GM23248 (cell line): ENCODE data around the gene KLF2. TPM values are rescaled to one million over a fixed set of nuclear protein-coding genes. Genes with fewer than 3 reads are reported as not detected.

Experiments used
- DNase-seq: peaks from one replicate; pipeline ENCODE4 v3.0.0-alpha.2; 2015
- H2AFZ ChIP-seq: fragments of 200-600 bp; sonication (generic); 2 replicates; pipeline ENCODE4 v1.6.1; 2016; ENCODE audit warnings: antibody characterized with exemption
- H3F3A ChIP-seq: fragments of 200-600 bp; sonication (generic); 2 replicates; pipeline ENCODE4 v1.6.1; 2016; ENCODE audit warnings: mild to moderate bottlenecking, antibody characterized with exemption, mixed run types; ENCODE audit not compliant: insufficient read depth
- H3K27ac ChIP-seq: fragments of 200-600 bp; sonication (generic); 2 replicates; pipeline ENCODE4 v1.5.1; 2016; ENCODE audit warnings: mild to moderate bottlenecking
- H3K27me3 ChIP-seq: fragments of 200-600 bp; sonication (generic); replicated peaks from 2 replicates; pipeline ENCODE4 v1.6.1; 2016; ENCODE audit warnings: mild to moderate bottlenecking; ENCODE audit not compliant: insufficient read depth
- H3K36me3 ChIP-seq: fragments of 200-600 bp; sonication (generic); 2 replicates; pipeline ENCODE4 v1.6.1; 2016; ENCODE audit warnings: low read depth, mild to moderate bottlenecking
- H3K4me1 ChIP-seq: fragments of 200-600 bp; sonication (generic); 2 replicates; pipeline ENCODE4 v1.6.1; 2016; ENCODE audit warnings: mild to moderate bottlenecking; ENCODE audit not compliant: insufficient read depth
- H3K4me2 ChIP-seq: fragments of 200-600 bp; sonication (generic); one replicate; pipeline ENCODE4 v1.6.1; 2016; ENCODE audit warnings: mild to moderate bottlenecking; ENCODE audit not compliant: unreplicated experiment
- H3K4me3 ChIP-seq: fragments of 200-600 bp; sonication (generic); 2 replicates; pipeline ENCODE4 v1.5.1; 2016; ENCODE audit warnings: mild to moderate bottlenecking
- H3K79me2 ChIP-seq: fragments of 200-600 bp; sonication (generic); 2 replicates; pipeline ENCODE4 v1.6.1; 2016; ENCODE audit warnings: mild to moderate bottlenecking; ENCODE audit not compliant: insufficient read depth
- H3K9ac ChIP-seq: fragments of 200-600 bp; sonication (generic); 2 replicates; pipeline ENCODE4 v1.6.1; 2016; ENCODE audit warnings: mild to moderate bottlenecking
- H3K9me2 ChIP-seq: fragments of 200-600 bp; sonication (generic); 2 replicates; pipeline ENCODE4 v1.6.1; 2016; ENCODE audit warnings: mixed run types, mild to moderate bottlenecking, moderate library complexity; ENCODE audit not compliant: insufficient read depth
- H3K9me3 ChIP-seq: fragments of 200-600 bp; sonication (generic); one replicate; pipeline ENCODE4 v1.6.1; 2017; ENCODE audit warnings: low read depth
- H4K20me1 ChIP-seq: fragments of 200-600 bp; sonication (generic); 2 replicates; pipeline ENCODE4 v1.6.0; 2016; ENCODE audit not compliant: insufficient read depth
- EZH2 ChIP-seq: fragments of 200-600 bp; sonication (generic); IDR thresholded peaks from 2 replicates; pipeline ENCODE4 v1.6.1; 2018; ENCODE audit warnings: antibody characterized with exemption, mild to moderate bottlenecking; ENCODE audit not compliant: insufficient read depth, poor library complexity, severe bottlenecking
- EZH2phosphoT487 ChIP-seq: fragments of 200-600 bp; sonication (generic); IDR thresholded peaks from 2 replicates; pipeline ENCODE4 v1.6.1; 2018; ENCODE audit warnings: antibody characterized with exemption, moderate library complexity, mild to moderate bottlenecking, low read depth; ENCODE audit not compliant: insufficient read depth
- WGBS, 2 experiments: methylation state at CpG; one replicate each; pipeline ENCODE4 v1.1.6; 2015 to 2017; ENCODE audit warnings: low lambda C conversion rate in 2 of 2, low coverage in 1 of 2; ENCODE audit errors: missing lambda C conversion rate in 2 of 2; 5-methylcytosine and 5-hydroxymethylcytosine counted together
- in situ Hi-C: fragments of 300-500 bp; cut with MboI; formaldehyde crosslinking; loops from 2 replicates; pipeline ENCODE4 v1.15.0; 2020
- polyA plus RNA-seq: library from polyadenylated mRNA; unstranded; fragments of >200 nt; fragmentation: Nextera tagmentation; extraction: Ambion mirVana; gene quantifications from 2 replicates; pipeline ENCODE4 v1.2.1, GENCODE V29; 2016
- total RNA-seq: library from RNA; depleted of rRNA; stranded (reverse); fragments of >200 nt; shearing (Covaris generic); gene quantifications from 2 replicates; pipeline ENCODE4 v1.2.3, GENCODE V29; 2014

Gene KLF2
- total and polyA plus RNA-seq, 2 experiments from 2014 or later: 7.8 to 11.3 TPM

DNA sequence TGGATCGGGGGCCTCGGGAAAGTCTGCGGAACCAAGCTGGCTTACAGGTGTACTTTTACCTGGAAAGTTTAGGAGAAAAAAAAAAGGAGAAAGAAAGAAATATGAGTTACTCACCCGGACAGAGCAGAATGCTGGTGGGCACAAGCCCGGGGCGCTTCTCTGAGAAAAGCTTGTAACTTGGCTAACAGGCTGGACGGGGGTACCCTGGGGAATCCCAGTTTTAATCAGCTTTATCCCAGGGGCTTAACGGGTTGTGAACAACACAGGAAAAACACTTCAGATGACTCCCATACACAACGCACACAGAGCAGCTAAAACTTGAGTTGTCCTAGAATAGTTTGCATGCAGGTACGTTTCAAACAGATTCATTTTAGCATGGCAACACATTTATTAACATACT lies 37.3 kb downstream of the KLF2 start:
- no peaks in the 10 kb centered on the region for H3K9me2 ChIP-seq

DNA sequence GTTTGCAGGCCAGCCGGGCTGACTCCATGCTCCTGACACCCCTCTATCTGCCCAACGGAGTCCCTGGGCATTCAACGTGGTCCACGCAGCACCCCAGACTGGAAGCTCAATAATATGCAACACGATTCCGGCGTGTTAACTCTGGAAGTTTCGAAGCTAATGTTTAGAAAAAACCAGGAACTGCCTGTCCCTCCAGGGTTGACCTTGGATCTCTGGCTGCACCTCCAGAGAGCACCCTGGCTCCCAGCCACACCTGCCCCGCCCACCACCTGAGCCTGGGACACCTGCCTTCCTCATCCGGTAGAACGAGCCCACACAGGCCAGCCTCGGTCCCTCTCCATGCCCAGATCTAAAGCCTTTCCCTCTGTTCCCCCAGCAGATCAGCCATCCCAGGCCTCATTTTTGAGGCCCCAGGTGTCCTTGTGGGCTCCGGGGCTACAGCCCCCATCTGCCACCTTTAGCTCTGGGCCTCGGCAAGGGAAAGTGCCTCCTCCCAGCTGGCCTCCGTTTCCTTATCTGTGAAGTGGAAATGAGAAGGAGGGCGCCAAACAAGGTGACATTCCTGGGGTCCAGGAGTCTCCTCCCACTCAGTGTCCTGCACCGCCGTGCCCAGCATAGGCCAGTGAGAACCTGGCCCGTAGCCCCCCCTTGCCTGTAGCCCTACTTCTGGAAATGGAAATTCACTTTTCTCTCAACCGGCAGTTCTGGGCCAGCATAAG lies 38.7 kb downstream of the KLF2 start:
- TF ChIP-seq EZH2phosphoT487 (no peak), EZH2 (no peak)
- Histone ChIP-seq H3K36me3 (no peaks in the 10 kb centered on the region), H3K9ac (no peak overlapping the region), H3K27me3 (no peaks in the 10 kb centered on the region), H3K4me3 (no peak overlapping the region), H3K27ac (no peak overlapping the region), H3K79me2 (no peaks in the 10 kb centered on the region), H3K4me2 (no peak overlapping the region), H3K9me2 (no peaks in the 10 kb centered on the region), H3K9me3 (no peaks in the 10 kb centered on the region), H4K20me1 (no peaks in the 10 kb centered on the region), H3K4me1 (no peaks in the 10 kb centered on the region; the same call in 1 of the 2 replicates), H2AFZ (no peak overlapping the region), H3F3A (no peaks in the 10 kb centered on the region)
- in situ Hi-C loops: no loop called here
- WGBS, 2 experiments: 89 to 91% methylated on average over 20 of the region's 20 CpGs
- no peak for DNase-seq

More for the DNA sequence above, 37.3 kb downstream of the KLF2 start:
- WGBS, 2 experiments: 94% methylated on average over 10 of the region's 10 CpGs
- Histone ChIP-seq H3K9ac (no peak overlapping the region), H3K36me3 (no peaks in the 10 kb centered on the region), H3K4me2 (no peak overlapping the region), H2AFZ (no peak overlapping the region), H4K20me1 (no peaks in the 10 kb centered on the region), H3K27me3 (no peaks in the 10 kb centered on the region), H3F3A (no peaks in the 10 kb centered on the region), H3K9me3 (no peaks in the 10 kb centered on the region), H3K4me3 (no peak overlapping the region), H3K27ac (no peak overlapping the region), H3K4me1 (no peaks in the 10 kb centered on the region; the same call in 1 of the 2 replicates), H3K79me2 (no peaks in the 10 kb centered on the region)
- TF ChIP-seq EZH2: no peak
- no peak for TF ChIP-seq EZH2phosphoT487
- no peak for DNase-seq
- in situ Hi-C loops: no loop called here

DNA sequence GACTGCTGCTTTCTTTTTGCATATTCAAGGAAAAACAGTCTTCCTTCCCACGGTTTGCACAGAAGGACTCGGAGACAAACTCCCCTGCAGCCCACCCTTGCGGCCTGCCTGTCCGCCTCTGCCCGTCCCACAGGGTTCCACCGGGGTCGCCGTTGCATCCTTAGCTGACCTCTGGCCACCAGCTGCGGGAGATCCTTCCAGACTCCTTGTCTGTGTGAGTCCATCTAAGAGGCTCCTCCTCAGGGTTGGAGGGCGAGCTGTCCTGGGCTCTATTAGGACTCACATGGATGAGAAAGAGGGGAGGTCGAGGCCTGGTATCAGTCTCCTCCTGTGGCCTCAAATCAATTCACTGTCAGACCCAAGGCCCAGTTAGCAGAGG lies 39.2 kb downstream of the KLF2 start:
- Histone ChIP-seq H4K20me1 (no peaks in the 10 kb centered on the region), H3K9me3 (no peaks in the 10 kb centered on the region), H3K27me3 (no peaks in the 10 kb centered on the region), H3K9ac (no peak overlapping the region), H3K4me3 (no peak overlapping the region), H3K4me2 (no peak overlapping the region), H2AFZ (no peak overlapping the region), H3F3A (no peaks in the 10 kb centered on the region), H3K27ac (no peak overlapping the region), H3K4me1 (no peaks in the 10 kb centered on the region; the same call in 1 of the 2 replicates), H3K79me2 (no peaks in the 10 kb centered on the region), H3K36me3 (no peaks in the 10 kb centered on the region), H3K9me2 (no peaks in the 10 kb centered on the region)
- no peak for DNase-seq
- in situ Hi-C loops: no loop called here
- 90 to 93% methylated on average over 10 to 11 of the region's 11 CpGs for WGBS, 2 experiments
- TF ChIP-seq EZH2phosphoT487: no peak
- no peak for TF ChIP-seq EZH2

DNA sequence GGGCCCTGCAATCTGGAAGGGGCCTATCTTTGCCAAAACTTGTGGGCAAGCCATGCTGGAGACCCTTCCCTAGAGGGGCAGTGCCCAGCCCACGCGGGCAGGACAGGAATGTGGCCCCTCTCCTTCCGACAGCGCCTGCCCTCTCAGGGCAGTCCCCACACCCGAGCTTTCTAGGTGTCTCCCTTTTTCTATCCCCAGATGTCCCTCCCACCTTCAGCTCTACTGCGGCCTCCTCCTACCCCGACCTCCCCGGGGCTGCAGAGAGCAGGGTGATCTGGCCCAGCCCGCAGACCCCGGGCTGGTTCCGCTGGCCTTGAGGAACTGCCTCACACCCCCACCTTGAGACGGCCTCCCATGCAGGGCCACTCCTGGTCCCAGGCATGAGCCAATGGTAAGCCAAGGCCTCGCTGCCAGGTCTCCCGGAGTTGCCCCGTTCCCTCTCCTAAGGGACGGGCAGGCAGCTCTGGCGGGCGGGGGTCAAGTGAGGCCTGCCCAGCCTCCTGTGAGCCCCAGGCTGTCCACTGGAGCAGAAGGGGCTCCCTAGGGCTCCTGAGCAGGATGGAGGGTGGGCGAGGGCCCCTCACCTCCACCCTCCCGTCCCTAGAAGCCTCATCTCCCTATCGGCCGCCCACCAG lies 39.7 kb downstream of the KLF2 start:
- Histone ChIP-seq H3K4me1 (no peaks in the 10 kb centered on the region; the same call in 1 of the 2 replicates), H3K4me3 (no peak overlapping the region), H3K27me3 (no peaks in the 10 kb centered on the region), H3K9me2 (no peaks in the 10 kb centered on the region), H3K9me3 (no peaks in the 10 kb centered on the region), H4K20me1 (no peaks in the 10 kb centered on the region), H3F3A (no peaks in the 10 kb centered on the region), H3K36me3 (no peaks in the 10 kb centered on the region), H2AFZ (no peak overlapping the region), H3K4me2 (no peak overlapping the region), H3K79me2 (no peaks in the 10 kb centered on the region), H3K27ac (no peak overlapping the region), H3K9ac (no peak overlapping the region)
- in situ Hi-C loops: no loop called here
- no peak for DNase-seq
- 95 to 96% methylated on average over 19 to 22 of the region's 22 CpGs for WGBS, 2 experiments
- TF ChIP-seq EZH2: no peak
- TF ChIP-seq EZH2phosphoT487: no peak
